ENCODE measurements around the gene IRF6. TPM values are rescaled to one million over a fixed set of nuclear protein-coding genes. Genes with fewer than 3 reads are reported as not detected.

Gene IRF6
- polyA plus RNA-seq, 1 of the 3 experiments (the other 2 are of a cell fraction): 0.94 TPM

DNA sequence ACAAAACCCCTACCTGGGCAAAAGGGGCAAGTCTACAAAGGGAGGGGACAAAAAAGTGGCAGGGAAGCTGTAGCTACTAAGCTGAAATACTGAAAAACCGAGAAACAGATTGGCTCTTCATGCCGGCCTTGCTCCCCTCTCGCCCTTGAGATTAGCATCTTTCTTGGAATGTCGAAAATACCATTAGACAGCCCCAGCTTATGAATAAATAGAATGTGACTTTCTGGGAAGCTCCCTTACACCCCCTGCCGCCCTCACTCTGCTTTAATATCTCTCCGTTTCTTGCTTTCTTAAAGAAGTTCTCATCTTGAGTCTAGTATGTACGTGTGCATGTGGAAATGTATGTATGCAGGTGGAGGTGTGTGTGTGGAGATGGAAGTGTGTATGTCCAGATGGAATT lies 36.0 kb downstream of the IRF6 start:
- H3K27ac ChIP-seq (ENCODE audit: low read depth in 2 of 2, low read length in 1 of 2): peak overlapping the region; percentile 90 to 100
- H3K27me3 ChIP-seq (ENCODE audit: insufficient read depth): no peaks in the 10 kb centered on the region
- H3K9me3 ChIP-seq: no peaks in the 10 kb centered on the region
- no peak for DNase-seq
- H3K4me3 ChIP-seq (ENCODE audit: low read depth in 2 of 2, low read length in 1 of 2): no peak overlapping the region
- no peaks in the 10 kb centered on the region for H3K9me2 ChIP-seq
- no peaks in the 10 kb centered on the region for H3K36me3 ChIP-seq (replicated peaks in 1 of 2; ENCODE audit: control insufficient read depth in 1 of 2, insufficient read depth in 2 of 2, low read length in 1 of 2)
- TF ChIP-seq, protein P1, sequence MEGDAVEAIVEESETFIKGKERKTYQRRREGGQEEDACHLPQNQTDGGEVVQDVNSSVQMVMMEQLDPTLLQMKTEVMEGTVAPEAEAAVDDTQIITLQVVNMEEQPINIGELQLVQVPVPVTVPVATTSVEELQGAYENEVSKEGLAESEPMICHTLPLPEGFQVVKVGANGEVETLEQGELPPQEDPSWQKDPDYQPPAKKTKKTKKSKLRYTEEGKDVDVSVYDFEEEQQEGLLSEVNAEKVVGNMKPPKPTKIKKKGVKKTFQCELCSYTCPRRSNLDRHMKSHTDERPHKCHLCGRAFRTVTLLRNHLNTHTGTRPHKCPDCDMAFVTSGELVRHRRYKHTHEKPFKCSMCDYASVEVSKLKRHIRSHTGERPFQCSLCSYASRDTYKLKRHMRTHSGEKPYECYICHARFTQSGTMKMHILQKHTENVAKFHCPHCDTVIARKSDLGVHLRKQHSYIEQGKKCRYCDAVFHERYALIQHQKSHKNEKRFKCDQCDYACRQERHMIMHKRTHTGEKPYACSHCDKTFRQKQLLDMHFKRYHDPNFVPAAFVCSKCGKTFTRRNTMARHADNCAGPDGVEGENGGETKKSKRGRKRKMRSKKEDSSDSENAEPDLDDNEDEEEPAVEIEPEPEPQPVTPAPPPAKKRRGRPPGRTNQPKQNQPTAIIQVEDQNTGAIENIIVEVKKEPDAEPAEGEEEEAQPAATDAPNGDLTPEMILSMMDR (IDR thresholded peaks at IDR 0.05): peak; percentile 46
- TF ChIP-seq, protein P2, sequence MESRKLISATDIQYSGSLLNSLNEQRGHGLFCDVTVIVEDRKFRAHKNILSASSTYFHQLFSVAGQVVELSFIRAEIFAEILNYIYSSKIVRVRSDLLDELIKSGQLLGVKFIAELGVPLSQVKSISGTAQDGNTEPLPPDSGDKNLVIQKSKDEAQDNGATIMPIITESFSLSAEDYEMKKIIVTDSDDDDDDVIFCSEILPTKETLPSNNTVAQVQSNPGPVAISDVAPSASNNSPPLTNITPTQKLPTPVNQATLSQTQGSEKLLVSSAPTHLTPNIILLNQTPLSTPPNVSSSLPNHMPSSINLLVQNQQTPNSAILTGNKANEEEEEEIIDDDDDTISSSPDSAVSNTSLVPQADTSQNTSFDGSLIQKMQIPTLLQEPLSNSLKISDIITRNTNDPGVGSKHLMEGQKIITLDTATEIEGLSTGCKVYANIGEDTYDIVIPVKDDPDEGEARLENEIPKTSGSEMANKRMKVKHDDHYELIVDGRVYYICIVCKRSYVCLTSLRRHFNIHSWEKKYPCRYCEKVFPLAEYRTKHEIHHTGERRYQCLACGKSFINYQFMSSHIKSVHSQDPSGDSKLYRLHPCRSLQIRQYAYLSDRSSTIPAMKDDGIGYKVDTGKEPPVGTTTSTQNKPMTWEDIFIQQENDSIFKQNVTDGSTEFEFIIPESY (IDR thresholded peaks at IDR 0.05; ENCODE audit: borderline replicate concordance, low read depth): no peak
- H3F3A ChIP-seq (replicated peaks; ENCODE audit: insufficient read depth): peaks cover 38% of the 10 kb centered on the region
- peaks cover 18 to 38% of the 10 kb centered on the region in 2 experiments for H3K4me1 ChIP-seq (ENCODE audit: control insufficient read depth in 1 of 2, insufficient read depth in 2 of 2, low read depth in 1 of 2, low read length in 1 of 2)
- CTCF ChIA-PET: no interaction called here
- peak overlapping the region; percentile 57 for H2AFZ ChIP-seq (ENCODE audit: low read depth)
- no peaks in the 10 kb centered on the region for H3K79me2 ChIP-seq (ENCODE audit: insufficient read depth)
- 44% methylated on average over 7 of the region's 7 CpGs for WGBS (ENCODE audit: low lambda C conversion rate)
- POLR2A ChIA-PET: no interaction called here
- no peaks in the 10 kb centered on the region for H4K20me1 ChIP-seq (ENCODE audit: insufficient read depth)
- H3K4me2 ChIP-seq: peak overlapping the region; percentile 70
- H3K9ac ChIP-seq: peak overlapping the region; percentile 85

DNA sequence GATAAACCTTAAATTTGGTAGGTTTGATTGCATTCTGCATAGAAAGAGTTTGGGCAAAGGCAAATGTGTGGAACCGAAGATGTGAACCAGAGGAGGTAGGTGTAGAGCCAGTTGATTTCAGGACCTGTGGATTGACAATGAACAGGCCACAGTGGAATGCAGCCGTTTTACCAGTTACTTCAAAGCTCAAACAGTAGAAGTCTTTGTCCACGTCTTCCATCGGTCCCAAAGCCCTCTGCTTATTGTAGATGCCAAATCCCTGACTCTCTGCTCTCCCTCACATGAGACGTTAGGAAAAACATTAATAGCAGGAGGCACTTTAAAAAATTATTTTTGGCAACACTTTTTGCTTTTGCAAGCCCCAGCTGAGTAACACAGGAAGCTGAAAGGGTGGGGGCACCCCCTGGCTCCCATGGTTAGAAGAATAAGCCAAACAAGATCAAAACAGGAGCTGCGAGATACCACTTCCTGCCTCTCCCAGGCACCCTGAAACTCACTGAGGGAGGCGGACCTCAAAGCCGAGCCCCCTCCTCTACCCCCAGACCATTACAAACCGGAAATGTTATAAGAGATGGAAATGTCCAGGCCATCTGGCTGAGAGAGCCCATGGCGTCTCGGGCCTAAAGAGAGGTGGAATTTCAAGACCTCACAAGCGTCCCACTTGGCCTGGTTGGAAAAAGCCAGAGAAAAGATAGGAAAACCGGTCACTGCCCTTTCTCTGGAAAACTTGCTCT lies 36.6 kb downstream of the IRF6 start:
- CTCF ChIA-PET: interaction anchor here (1.1 kb wide), 2 partner anchors 9 to 21 kb away, joined by 3 to 4 read pairs; no protein-coding TSS in a partner anchor
- peak overlapping the region; percentile 85 for H3K9ac ChIP-seq
- TF ChIP-seq NRF1 (IDR thresholded peaks at IDR 0.05; ENCODE audit: low read depth, low read length) (no peak), FOXM1 (IDR thresholded peaks at IDR 0.05; ENCODE audit: low read depth) (peak; percentile 96), FOXJ3 (CRISPR knock-in tag; IDR thresholded peaks at IDR 0.05) (no peak), EZH2phosphoT487 (IDR thresholded peaks at IDR 0.05; ENCODE audit: borderline replicate concordance, low read depth) (no peak), SIN3A (IDR thresholded peaks at IDR 0.05; ENCODE audit: borderline replicate concordance, low read depth, low read length) (no peak; the same call in 1 of the 2 replicates), SMC3 (IDR thresholded peaks at IDR 0.05; ENCODE audit: low read depth, low read length) (no peak), MXI1 (IDR thresholded peaks at IDR 0.05; ENCODE audit: low read depth, low read length) (no peak), IRF3 (IDR thresholded peaks at IDR 0.05; ENCODE audit: low read depth, low read length) (no peak), RCOR1 (IDR thresholded peaks at IDR 0.05; ENCODE audit: low read length) (no peak)
- TF ChIP-seq, protein P1 (IDR thresholded peaks at IDR 0.05): no peak
- TF ChIP-seq, protein P3, sequence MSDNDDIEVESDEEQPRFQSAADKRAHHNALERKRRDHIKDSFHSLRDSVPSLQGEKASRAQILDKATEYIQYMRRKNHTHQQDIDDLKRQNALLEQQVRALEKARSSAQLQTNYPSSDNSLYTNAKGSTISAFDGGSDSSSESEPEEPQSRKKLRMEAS (IDR thresholded peaks at IDR 0.05; ENCODE audit: low read depth): peak; percentile 89
- TF ChIP-seq, protein P4, sequence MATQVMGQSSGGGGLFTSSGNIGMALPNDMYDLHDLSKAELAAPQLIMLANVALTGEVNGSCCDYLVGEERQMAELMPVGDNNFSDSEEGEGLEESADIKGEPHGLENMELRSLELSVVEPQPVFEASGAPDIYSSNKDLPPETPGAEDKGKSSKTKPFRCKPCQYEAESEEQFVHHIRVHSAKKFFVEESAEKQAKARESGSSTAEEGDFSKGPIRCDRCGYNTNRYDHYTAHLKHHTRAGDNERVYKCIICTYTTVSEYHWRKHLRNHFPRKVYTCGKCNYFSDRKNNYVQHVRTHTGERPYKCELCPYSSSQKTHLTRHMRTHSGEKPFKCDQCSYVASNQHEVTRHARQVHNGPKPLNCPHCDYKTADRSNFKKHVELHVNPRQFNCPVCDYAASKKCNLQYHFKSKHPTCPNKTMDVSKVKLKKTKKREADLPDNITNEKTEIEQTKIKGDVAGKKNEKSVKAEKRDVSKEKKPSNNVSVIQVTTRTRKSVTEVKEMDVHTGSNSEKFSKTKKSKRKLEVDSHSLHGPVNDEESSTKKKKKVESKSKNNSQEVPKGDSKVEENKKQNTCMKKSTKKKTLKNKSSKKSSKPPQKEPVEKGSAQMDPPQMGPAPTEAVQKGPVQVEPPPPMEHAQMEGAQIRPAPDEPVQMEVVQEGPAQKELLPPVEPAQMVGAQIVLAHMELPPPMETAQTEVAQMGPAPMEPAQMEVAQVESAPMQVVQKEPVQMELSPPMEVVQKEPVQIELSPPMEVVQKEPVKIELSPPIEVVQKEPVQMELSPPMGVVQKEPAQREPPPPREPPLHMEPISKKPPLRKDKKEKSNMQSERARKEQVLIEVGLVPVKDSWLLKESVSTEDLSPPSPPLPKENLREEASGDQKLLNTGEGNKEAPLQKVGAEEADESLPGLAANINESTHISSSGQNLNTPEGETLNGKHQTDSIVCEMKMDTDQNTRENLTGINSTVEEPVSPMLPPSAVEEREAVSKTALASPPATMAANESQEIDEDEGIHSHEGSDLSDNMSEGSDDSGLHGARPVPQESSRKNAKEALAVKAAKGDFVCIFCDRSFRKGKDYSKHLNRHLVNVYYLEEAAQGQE (IDR thresholded peaks at IDR 0.05; ENCODE audit: low read depth, low read length): no peak; the same call in none of the 2 replicates

More for the DNA sequence above, 36.6 kb downstream of the IRF6 start:
- WGBS (ENCODE audit: low lambda C conversion rate): 18% methylated on average over 13 of the region's 13 CpGs
- Histone ChIP-seq H3K27ac (ENCODE audit: low read depth in 2 of 2, low read length in 1 of 2) (peak overlapping the region; percentile 90 to 100), H3K27me3 (ENCODE audit: insufficient read depth) (no peaks in the 10 kb centered on the region), H3K4me1 (ENCODE audit: control insufficient read depth in 1 of 2, insufficient read depth in 2 of 2, low read depth in 1 of 2, low read length in 1 of 2) (peaks cover 18 to 38% of the 10 kb centered on the region in 2 experiments), H3K79me2 (ENCODE audit: insufficient read depth) (no peaks in the 10 kb centered on the region), H4K20me1 (ENCODE audit: insufficient read depth) (no peaks in the 10 kb centered on the region), H3F3A (replicated peaks; ENCODE audit: insufficient read depth) (peaks cover 38% of the 10 kb centered on the region), H2AFZ (ENCODE audit: low read depth) (peak overlapping the region; percentile 57), H3K36me3 (replicated peaks in 1 of 2; ENCODE audit: control insufficient read depth in 1 of 2, insufficient read depth in 2 of 2, low read length in 1 of 2) (no peaks in the 10 kb centered on the region), H3K9me2 (no peaks in the 10 kb centered on the region), H3K4me3 (ENCODE audit: low read depth in 2 of 2, low read length in 1 of 2) (no peak overlapping the region), H3K4me2 (peak overlapping the region; percentile 70), H3K9me3 (no peaks in the 10 kb centered on the region)
- peak; percentile 31 for DNase-seq
- POLR2A ChIA-PET: no interaction called here
